WERI-Rb-1 (cell line): ENCODE results near the gene P2RY2.
"Not testable (repeated sequence)": the region's sequence is repeated elsewhere in the genome, so short reads cannot be mapped to it uniquely, and the experiment has no call there.

ENCODE experiments used
- DNase-seq: peaks from one replicate; pipeline ENCODE4 v3.0.0-alpha.2; 2020
- H3K27ac ChIP-seq: fragments of 250-450 bp; sonication (Bioruptor Pico); 2 replicates; pipeline ENCODE4 v1.5.1; 2020; ENCODE audit warnings: mild to moderate bottlenecking, moderate library complexity
- H3K27me3 ChIP-seq: fragments of 250-450 bp; sonication (Bioruptor Pico); 2 replicates; pipeline ENCODE4 v1.5.1; 2021; ENCODE audit warnings: mild to moderate bottlenecking, low read depth, moderate library complexity; ENCODE audit not compliant: insufficient read depth, severe bottlenecking
- H3K36me3 ChIP-seq: fragments of 250-450 bp; sonication (Bioruptor Pico); 2 replicates; pipeline ENCODE4 v1.5.1; 2020; ENCODE audit warnings: mild to moderate bottlenecking, moderate library complexity
- H3K4me3 ChIP-seq: 2 replicates; pipeline ENCODE4 v1.5.1; 2011; ENCODE audit warnings: low read depth, mild to moderate bottlenecking, control low read depth, low read length
- H3K9me3 ChIP-seq: fragments of 250-450 bp; sonication (Bioruptor Pico); 2 replicates; pipeline ENCODE4 v1.5.1; 2021; ENCODE audit warnings: mild to moderate bottlenecking, moderate library complexity; ENCODE audit not compliant: severe bottlenecking
- TF ChIP-seq, protein P1 (sequence below): IDR thresholded peaks from 2 replicates; pipeline ENCODE4 v1.5.1; 2011; ENCODE audit warnings: low read depth, mild to moderate bottlenecking, control low read depth, inconsistent platforms, low read length

Gene P2RY2

DNA sequence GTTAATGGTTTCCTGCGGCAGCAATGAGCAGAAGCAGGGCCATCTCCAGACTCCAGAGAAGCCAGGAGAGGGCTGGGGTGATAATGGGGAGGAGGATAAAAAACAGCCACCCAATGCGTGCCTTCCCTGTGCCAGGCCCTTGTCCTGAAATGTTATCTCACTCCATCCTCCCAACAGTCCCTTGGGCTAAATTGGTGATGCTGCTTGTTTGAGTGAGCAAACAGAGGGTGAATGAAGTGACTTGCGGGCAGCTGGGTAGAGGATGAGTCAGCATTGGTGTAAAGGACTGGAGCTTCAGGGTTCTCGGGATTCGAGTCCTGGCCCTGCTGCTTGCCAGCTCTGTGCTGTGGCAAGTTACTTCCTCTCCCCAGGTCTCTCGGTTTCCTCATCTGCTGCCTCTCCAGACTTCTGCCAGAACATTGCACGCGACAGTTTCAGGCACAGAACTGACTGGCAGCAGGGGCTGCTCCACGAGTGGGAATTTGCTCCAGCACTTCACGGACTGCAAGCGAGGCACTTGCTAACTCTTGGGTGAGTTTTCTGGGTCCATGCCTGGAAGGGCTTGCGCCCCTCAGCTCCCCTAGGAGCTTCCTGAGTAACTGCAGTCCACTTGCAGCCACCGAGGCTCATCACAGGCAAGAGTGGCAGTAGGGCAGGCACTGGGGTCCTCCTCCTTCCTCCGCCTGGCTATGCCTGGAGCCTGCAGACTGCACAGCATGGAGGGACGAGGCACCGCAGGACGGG lies 54.0 kb downstream of the P2RY2 start, which contains the start of gene P2RY6:
TSS of gene P2RY6 (plus strand) at position 403 of the 744 bp plus-strand sequence. CDS start 24,181 bp downstream, outside the sequence.
- Histone ChIP-seq H3K4me3 (no peak within 1 kb of the TSS), H3K27ac (no peak within 1 kb of the TSS), H3K36me3 (no peaks in the 10 kb centered on the region), H3K27me3 (no peaks in the 10 kb centered on the region), H3K9me3 (no peaks in the 10 kb centered on the region)
- TF ChIP-seq, protein P1, sequence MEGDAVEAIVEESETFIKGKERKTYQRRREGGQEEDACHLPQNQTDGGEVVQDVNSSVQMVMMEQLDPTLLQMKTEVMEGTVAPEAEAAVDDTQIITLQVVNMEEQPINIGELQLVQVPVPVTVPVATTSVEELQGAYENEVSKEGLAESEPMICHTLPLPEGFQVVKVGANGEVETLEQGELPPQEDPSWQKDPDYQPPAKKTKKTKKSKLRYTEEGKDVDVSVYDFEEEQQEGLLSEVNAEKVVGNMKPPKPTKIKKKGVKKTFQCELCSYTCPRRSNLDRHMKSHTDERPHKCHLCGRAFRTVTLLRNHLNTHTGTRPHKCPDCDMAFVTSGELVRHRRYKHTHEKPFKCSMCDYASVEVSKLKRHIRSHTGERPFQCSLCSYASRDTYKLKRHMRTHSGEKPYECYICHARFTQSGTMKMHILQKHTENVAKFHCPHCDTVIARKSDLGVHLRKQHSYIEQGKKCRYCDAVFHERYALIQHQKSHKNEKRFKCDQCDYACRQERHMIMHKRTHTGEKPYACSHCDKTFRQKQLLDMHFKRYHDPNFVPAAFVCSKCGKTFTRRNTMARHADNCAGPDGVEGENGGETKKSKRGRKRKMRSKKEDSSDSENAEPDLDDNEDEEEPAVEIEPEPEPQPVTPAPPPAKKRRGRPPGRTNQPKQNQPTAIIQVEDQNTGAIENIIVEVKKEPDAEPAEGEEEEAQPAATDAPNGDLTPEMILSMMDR: no peak
- no peak for DNase-seq

DNA sequence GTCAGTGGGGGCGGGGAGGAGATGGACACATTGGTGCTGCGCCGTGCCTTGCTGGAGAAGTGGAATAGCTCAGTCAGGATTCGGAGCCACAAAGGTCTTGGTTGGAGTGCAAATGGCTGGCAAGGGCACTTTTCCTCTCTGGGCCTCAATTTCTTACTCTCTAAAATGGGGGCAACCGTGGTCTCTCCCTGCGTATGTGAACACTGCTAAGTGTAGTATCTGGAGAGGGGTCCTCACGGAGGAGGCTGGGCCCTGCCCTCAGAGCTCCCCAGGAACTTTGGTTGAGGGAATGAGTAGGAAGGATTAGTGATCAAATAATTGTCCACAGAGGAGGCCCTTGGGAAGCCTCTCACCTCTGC lies 54.6 kb downstream of the P2RY2 start:
- no peaks in the 10 kb centered on the region for H3K36me3 ChIP-seq
- H3K27me3 ChIP-seq: no peaks in the 10 kb centered on the region
- H3K4me3 ChIP-seq: no peak overlapping the region
- DNase-seq: no peak
- H3K27ac ChIP-seq: no peak overlapping the region
- TF ChIP-seq, protein P1: no peak
- no peaks in the 10 kb centered on the region for H3K9me3 ChIP-seq

DNA sequence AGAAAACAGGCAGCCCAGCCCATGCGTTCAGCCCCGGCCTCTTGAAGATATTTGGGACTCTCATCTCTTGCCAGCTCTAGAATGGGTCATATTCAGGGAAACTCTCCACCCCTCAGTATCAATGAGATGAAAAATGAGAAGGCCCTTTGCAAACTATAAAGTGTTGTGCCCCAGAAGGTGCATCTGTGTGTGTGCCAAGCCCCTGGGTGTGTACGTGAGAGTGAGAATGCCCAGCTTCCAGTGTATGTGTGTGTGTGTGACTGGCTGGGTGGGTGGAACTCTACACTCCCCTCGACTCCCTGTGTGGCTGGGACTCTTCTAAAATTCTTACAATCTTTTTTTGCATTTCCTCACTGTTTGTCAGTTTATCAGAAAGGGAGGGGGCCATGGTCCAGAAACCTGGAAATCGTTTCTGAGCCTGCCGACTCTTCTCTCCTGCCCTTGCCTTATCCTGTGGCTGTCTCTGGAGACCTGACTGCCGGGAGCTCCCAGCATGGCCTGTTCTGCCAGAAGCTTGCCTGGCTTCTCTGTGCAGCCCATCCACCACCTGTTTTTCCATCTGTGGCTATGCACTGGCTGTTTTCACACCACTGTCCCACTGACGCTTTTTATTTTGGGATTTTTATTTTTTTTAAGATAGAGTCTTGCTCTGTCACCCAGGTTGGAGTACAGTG lies 55.3 kb downstream of the P2RY2 start:
- no peak overlapping the region for H3K27ac ChIP-seq
- no peak overlapping the region for H3K4me3 ChIP-seq
- no peaks in the 10 kb centered on the region for H3K9me3 ChIP-seq
- H3K27me3 ChIP-seq: no peaks in the 10 kb centered on the region
- no peaks in the 10 kb centered on the region for H3K36me3 ChIP-seq
- TF ChIP-seq, protein P1: no peak
- no peak for DNase-seq

DNA sequence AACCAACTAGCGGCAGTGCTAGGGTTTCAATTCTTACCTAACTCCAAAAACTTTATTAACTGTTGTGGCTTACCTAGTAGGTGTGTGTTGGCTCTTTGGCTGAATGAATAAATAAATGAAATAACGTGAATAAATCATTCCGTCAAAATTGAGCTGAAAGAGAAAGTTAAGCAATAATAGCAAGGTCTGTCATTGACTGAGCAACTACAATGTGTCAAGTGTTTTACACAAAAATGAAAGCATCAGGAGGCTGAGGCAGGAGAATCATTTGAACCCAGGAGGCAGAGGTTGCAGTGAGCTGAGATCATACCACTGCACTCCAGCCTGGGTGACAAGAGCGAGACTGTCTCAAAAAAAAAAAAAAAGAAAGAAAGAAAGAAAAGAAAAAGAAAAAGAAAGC lies 56.1 kb downstream of the P2RY2 start:
- H3K27ac ChIP-seq, DNase-seq, H3K9me3 ChIP-seq, H3K27me3 ChIP-seq, H3K36me3 ChIP-seq, H3K4me3 ChIP-seq: not testable (repeated sequence)

DNA sequence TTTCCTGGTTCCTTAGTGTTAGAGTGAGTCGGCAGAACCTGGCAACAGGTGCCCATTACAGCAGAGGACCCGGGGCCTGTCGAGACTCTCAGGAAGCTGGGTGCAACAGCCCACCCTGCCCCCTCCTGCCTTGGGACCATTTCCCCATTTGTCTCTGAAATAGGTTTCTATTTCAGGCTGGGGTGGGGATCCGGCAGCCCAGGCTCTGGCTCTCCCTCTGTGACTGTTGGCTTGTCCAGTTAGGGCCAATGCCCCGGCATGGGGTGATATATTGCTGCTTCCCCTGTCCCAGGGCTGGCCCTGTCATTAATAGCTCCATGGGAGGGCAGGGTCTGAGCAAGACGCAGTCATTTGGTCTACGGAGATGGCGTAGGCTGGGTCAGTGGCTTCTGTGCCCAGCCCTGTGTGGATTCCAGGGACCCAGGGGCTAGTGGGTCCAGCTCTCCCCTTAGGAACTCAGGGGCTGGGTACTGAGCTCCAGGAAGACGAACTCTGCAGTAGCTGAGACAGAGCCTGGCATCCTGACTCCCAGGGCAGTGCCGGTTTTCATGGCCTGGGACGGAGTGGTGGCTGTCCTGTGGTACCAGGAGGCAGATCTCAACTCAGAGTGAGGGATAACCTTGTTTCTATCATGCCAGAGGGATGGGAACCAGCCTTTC lies 56.8 kb downstream of the P2RY2 start:
- Histone ChIP-seq H3K27ac (no peak overlapping the region), H3K9me3 (no peaks in the 10 kb centered on the region), H3K36me3 (no peaks in the 10 kb centered on the region), H3K27me3 (no peaks in the 10 kb centered on the region), H3K4me3 (no peak overlapping the region)
- no peak for DNase-seq
- TF ChIP-seq, protein P1: no peak

DNA sequence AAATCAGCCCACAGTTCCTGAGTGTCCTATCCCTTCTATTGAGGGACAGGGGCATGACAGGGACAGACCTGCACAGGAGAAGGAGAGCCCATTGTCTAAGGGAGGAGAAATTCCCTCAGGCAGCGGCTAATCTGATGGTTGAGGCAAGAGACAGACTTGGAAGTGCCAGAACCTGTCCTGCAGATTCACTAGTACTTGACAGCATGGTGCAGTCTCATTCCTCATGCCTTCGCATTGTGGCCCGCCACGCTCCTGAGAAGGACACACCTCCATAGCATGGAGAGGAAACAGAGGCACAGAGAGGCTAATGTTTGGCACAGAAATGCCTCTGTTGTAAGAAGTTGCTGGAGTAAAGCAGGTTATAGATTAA lies 57.3 kb downstream of the P2RY2 start:
- no peaks in the 10 kb centered on the region for H3K36me3 ChIP-seq
- H3K27me3 ChIP-seq: no peaks in the 10 kb centered on the region
- no peak for DNase-seq
- no peak overlapping the region for H3K27ac ChIP-seq
- H3K4me3 ChIP-seq: no peak overlapping the region
- H3K9me3 ChIP-seq: no peaks in the 10 kb centered on the region
- TF ChIP-seq, protein P1: no peak
